ENCODE results near the gene FKBP5. TPM values are rescaled to one million over a fixed set of nuclear protein-coding genes. Genes with fewer than 3 reads are reported as not detected.

The FKBP5 gene
- total and polyA plus RNA-seq, 2 of the 4 experiments (the other 2 are of a cell fraction), result 6.8 to 7.0 TPM

- Histone ChIP-seq H3K27ac (ENCODE audit: insufficient read depth, low read length) (no peak overlapping the region), H3K4me3 (ENCODE audit: insufficient read depth, low read depth, low read length) (no peak overlapping the region), H3K4me2 (ENCODE audit: low read depth, low read length) (no peak overlapping the region), H2BK20ac (ENCODE audit: low read depth, low read length) (no peak overlapping the region), H2BK5ac (ENCODE audit: low read depth, low read length, poor library complexity, severe bottlenecking) (no peak overlapping the region), H3K4ac (ENCODE audit: low read depth, low read length) (no peak overlapping the region), H3K9me3 (ENCODE audit: control insufficient read depth, insufficient read depth, low read length) (peaks cover 2% of the 10 kb centered on the region; the same call in 1 of the 2 replicates), H3K23ac (ENCODE audit: low read depth, low read length) (no peak overlapping the region), H4K91ac (ENCODE audit: insufficient read depth, low read depth, low read length) (no peak overlapping the region), H3K27me3 (ENCODE audit: control insufficient read depth, insufficient read depth, low read length) (peaks cover 19% of the 10 kb centered on the region; the same call in 1 of the 2 replicates), H3K18ac (ENCODE audit: low read depth, low read length) (no peak overlapping the region), H3K14ac (replicated peaks; ENCODE audit: low read depth, low read length) (no peak overlapping the region), H2AFZ (replicated peaks; ENCODE audit: low read length, poor library complexity) (peak overlapping the region; percentile 58), H2BK120ac (ENCODE audit: low read depth, low read length) (no peak overlapping the region), H3K4me1 (ENCODE audit: control insufficient read depth, insufficient read depth, low read length) (no peaks in the 10 kb centered on the region), H3K79me1 (ENCODE audit: low read depth in 1 of 2, low read length in 2 of 2) (no peaks in the 10 kb centered on the region), H3K9ac (ENCODE audit: low read depth, low read length) (no peak overlapping the region), H2AK5ac (ENCODE audit: low read depth, low read length) (no peak overlapping the region), H2AK9ac (replicated peaks; ENCODE audit: low read depth, low read length, poor library complexity) (no peak overlapping the region), H4K8ac (ENCODE audit: low read depth in 2 of 2, low read length in 2 of 2) (no peak overlapping the region), H4K20me1 (ENCODE audit: insufficient read depth, low read length) (no peaks in the 10 kb centered on the region), H2BK15ac (ENCODE audit: low read depth, low read length) (no peak overlapping the region), H3K9me1 (ENCODE audit: insufficient read depth, low read length) (no peaks in the 10 kb centered on the region), H3K56ac (ENCODE audit: extremely low read depth, insufficient read depth, low read length) (no peak overlapping the region), H4K5ac (ENCODE audit: low read depth, low read length) (no peak overlapping the region), H3K36me3 (ENCODE audit: control insufficient read depth, insufficient read depth, low read length) (no peaks in the 10 kb centered on the region)
- WGBS, 2 experiments (ENCODE audit: extremely low coverage in 2 of 2, insufficient read length in 1 of 2), result 13% methylated on average over 1 of the region's 13 CpGs; no CpG with 5 or more reads in 1 of the 2 experiments
- dilution Hi-C loops (cut with HindIII; ENCODE audit: low sequenced_read_pairs, unreplicated experiment) (no loop called here), intact Hi-C loops (cut with micrococcal nuclease) (no loop called here), in situ Hi-C loops (cut with MboI; ENCODE audit: low sequenced_read_pairs) (loop anchor here (25.0 kb wide), 1 partner anchor 417 kb away; no protein-coding TSS in a partner anchor)
- ATAC-seq (ENCODE audit: low read depth) (no peak), DNase-seq (no peak)
- POLR2A ChIA-PET (ENCODE audit: unreplicated experiment), result no interaction called here
- TF ChIP-seq CEBPB (IDR thresholded peaks at IDR 0.05; ENCODE audit: low read depth, low read length) (no peak), FOS (IDR thresholded peaks at IDR 0.05; ENCODE audit: low read depth, low read length) (no peak), CHD1 (IDR thresholded peaks at IDR 0.05; ENCODE audit: low read depth, low read length) (no peak), CTCF (conservative IDR thresholded peaks at IDR 0.05; ENCODE audit: low read depth, low read length) (no peak), RFX5 (IDR thresholded peaks at IDR 0.05; ENCODE audit: low read depth, low read length) (no peak)
- BruUV-seq (replicated peaks), result no TSS peak
- CTCF ChIA-PET, result interaction anchor here (1.3 kb wide), 1 partner anchor 8 kb away, joined by 3 read pairs; no protein-coding TSS in a partner anchor
Measured at GRCh38 chr6:35544769-35545361, 143.8 kb downstream of the FKBP5 start.
